Keratinocyte (primary cell): Measurements from ENCODE around the gene ARL3. TPM values are rescaled to one million over a fixed set of nuclear protein-coding genes. Genes with fewer than 3 reads are reported as not detected.
A peak's percentile ranks its signal among the peaks of the same experiment; 100 is the strongest.

Source experiments
- DNase-seq: peaks from one replicate; pipeline ENCODE4 v3.0.0-alpha.2; 2011; ENCODE audit warnings: low read depth, missing footprints, low spot score
- FAIRE-seq: peaks from 2 replicates; lab custom pipeline; 2011; peaks lifted over from hg19 to GRCh38; lab: Jason Lieb, UNC
- H2AFZ ChIP-seq: 2 replicates; pipeline ENCODE4 v1.6.0; 2012; ENCODE audit warnings: low read length, control low read depth, inconsistent platforms; ENCODE audit not compliant: control insufficient read depth
- H3K27ac ChIP-seq: 2 replicates; pipeline ENCODE4 v1.5.1; 2011; ENCODE audit warnings: low read length; ENCODE audit not compliant: control insufficient read depth, insufficient read depth
- H3K27me3 ChIP-seq: 3 replicates; pipeline ENCODE4 v1.6.0; 2011; ENCODE audit warnings: low read length; ENCODE audit not compliant: control insufficient read depth, insufficient read depth; ENCODE audit errors: extremely low read depth
- H3K36me3 ChIP-seq, 2 experiments: 2 replicates in 1 of 2; 3 replicates in 1 of 2; pipeline ENCODE4 v1.5.1; 2011; ENCODE audit warnings: low read length in 2 of 2, mild to moderate bottlenecking in 1 of 2; ENCODE audit not compliant: control insufficient read depth in 2 of 2, insufficient read depth in 2 of 2; ENCODE audit errors: extremely low read depth in 1 of 2
- H3K4me1 ChIP-seq: 3 replicates; pipeline ENCODE4 v1.5.1; 2011; ENCODE audit warnings: low read length; ENCODE audit not compliant: control insufficient read depth, insufficient read depth; ENCODE audit errors: extremely low read depth
- H3K4me2 ChIP-seq: 3 replicates; pipeline ENCODE4 v1.6.0; 2011; ENCODE audit warnings: low read depth, low read length; ENCODE audit not compliant: control insufficient read depth, insufficient read depth; ENCODE audit errors: extremely low read depth
- H3K4me3 ChIP-seq, 3 experiments: fragments of 200-600 bp in 1 of 3; sonication (generic) in 1 of 3; 2 replicates in 2 of 3; 3 replicates in 1 of 3; pipeline ENCODE4 v1.5.1; 2011 to 2016; ENCODE audit warnings: low read length in 3 of 3, mild to moderate bottlenecking in 3 of 3, control low read depth in 2 of 3, inconsistent platforms in 1 of 3, low read depth in 1 of 3, mixed read lengths in 1 of 3, mixed run types in 1 of 3, moderate library complexity in 1 of 3; ENCODE audit not compliant: control insufficient read depth in 2 of 3, insufficient read depth in 2 of 3; ENCODE audit errors: extremely low read depth in 1 of 3
- H3K79me2 ChIP-seq: 2 replicates; pipeline ENCODE4 v1.6.0; 2012; ENCODE audit warnings: low read length; ENCODE audit not compliant: control insufficient read depth, insufficient read depth
- H3K9ac ChIP-seq: 3 replicates; pipeline ENCODE4 v1.6.0; 2011; ENCODE audit warnings: low read length; ENCODE audit not compliant: control insufficient read depth, insufficient read depth; ENCODE audit errors: extremely low read depth
- H3K9me1 ChIP-seq: 3 replicates; pipeline ENCODE4 v1.6.0; 2011; ENCODE audit warnings: low read length; ENCODE audit not compliant: control insufficient read depth, insufficient read depth; ENCODE audit errors: extremely low read depth
- H3K9me3 ChIP-seq: 2 replicates; pipeline ENCODE4 v1.5.1; 2012; ENCODE audit warnings: low read depth, low read length; ENCODE audit not compliant: control insufficient read depth
- H4K20me1 ChIP-seq: 3 replicates; pipeline ENCODE4 v1.6.0; 2011; ENCODE audit warnings: low read length; ENCODE audit not compliant: control insufficient read depth, insufficient read depth; ENCODE audit errors: extremely low read depth
- EZH2 ChIP-seq: IDR thresholded peaks from one replicate; pipeline ENCODE4 v1.6.1; 2012; ENCODE audit warnings: inconsistent platforms, mild to moderate bottlenecking, low read length, moderate library complexity
- dilution Hi-C: fragments of 300-500 bp; cut with MboI; formaldehyde crosslinking; loops from one replicate; pipeline ENCODE4 v1.7.0; 2020; ENCODE audit warnings: low sequenced_read_pairs; ENCODE audit not compliant: extremely low pct_ligation_motif_present
- polyA plus RNA-seq, 5 experiments: library from polyadenylated mRNA; depleted of rRNA in 3 of 5; stranded (reverse) in 3 of 5; stranded (forward) in 1 of 5; unstranded in 1 of 5; fragments of >200 nt; gene quantifications; 1 replicate in 1 of 5; 2 replicates in 3 of 5; 3 replicates in 1 of 5; pipeline versions ENCODE4 v1.2.1 to v1.2.3, GENCODE V29; 2011 to 2012; ENCODE audit warnings: missing spikeins in 2 of 5, low read depth in 1 of 5, low replicate concordance in 1 of 5
- TF ChIP-seq, protein P1 (sequence below), 3 experiments: IDR thresholded peaks in 1 of 3; conservative IDR thresholded peaks in 1 of 3; optimal IDR thresholded peaks in 1 of 3; 2 replicates in 2 of 3; 3 replicates in 1 of 3; pipeline versions ENCODE3 to v1.5.1; 2011; ENCODE audit warnings: low read length in 3 of 3, mild to moderate bottlenecking in 3 of 3, moderate library complexity in 2 of 3, control low read depth in 1 of 3, inconsistent platforms in 1 of 3; ENCODE audit not compliant: insufficient read depth in 2 of 3; ENCODE audit errors: extremely low read depth in 1 of 3

The ARL3 gene
- polyA plus RNA-seq, 1 donor (not counting 4 experiments of a cell fraction or from before 2014, with no cell fraction given) = 10.7 TPM

DNA sequence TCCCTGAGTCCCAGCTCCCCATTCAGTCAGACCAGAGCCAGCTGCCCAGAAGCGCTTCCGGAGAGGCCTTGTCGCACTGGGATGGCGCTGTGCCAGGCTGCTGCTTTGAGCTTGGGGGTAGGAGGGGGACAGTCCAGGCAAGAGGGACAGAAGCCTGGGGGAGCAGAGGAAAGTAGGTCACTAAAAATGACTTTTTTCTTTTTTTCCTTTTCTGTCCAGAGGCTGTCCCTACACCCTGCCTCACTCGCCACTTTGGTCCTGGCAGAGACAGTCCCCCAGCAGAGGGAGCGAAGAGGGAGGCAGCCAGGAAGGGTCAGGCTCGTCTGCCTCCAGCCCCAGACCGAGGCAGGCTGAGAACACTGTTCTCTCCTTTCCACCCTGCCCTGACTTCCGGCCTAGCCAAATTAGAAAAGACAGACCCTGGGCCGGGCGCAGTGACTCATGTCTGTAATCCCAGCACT is 85.7 kb downstream of the ARL3 start:
- H3K27me3 ChIP-seq = no peaks in the 10 kb centered on the region
- no peak for DNase-seq
- no peak overlapping the region for H3K4me2 ChIP-seq
- H3K9ac ChIP-seq = no peak overlapping the region
- peaks cover 2% of the 10 kb centered on the region for H3K9me1 ChIP-seq
- peaks cover 0 to 1% of the 10 kb centered on the region in 2 experiments for H3K36me3 ChIP-seq
- H3K27ac ChIP-seq = peak overlapping the region; percentile 88
- no peak overlapping the region for H3K4me3 ChIP-seq
- dilution Hi-C loops = no loop called here
- no peak overlapping the region for H2AFZ ChIP-seq
- H3K79me2 ChIP-seq = no peaks in the 10 kb centered on the region
- no peaks in the 10 kb centered on the region for H3K9me3 ChIP-seq
- H4K20me1 ChIP-seq = no peaks in the 10 kb centered on the region
- TF ChIP-seq, protein P1, sequence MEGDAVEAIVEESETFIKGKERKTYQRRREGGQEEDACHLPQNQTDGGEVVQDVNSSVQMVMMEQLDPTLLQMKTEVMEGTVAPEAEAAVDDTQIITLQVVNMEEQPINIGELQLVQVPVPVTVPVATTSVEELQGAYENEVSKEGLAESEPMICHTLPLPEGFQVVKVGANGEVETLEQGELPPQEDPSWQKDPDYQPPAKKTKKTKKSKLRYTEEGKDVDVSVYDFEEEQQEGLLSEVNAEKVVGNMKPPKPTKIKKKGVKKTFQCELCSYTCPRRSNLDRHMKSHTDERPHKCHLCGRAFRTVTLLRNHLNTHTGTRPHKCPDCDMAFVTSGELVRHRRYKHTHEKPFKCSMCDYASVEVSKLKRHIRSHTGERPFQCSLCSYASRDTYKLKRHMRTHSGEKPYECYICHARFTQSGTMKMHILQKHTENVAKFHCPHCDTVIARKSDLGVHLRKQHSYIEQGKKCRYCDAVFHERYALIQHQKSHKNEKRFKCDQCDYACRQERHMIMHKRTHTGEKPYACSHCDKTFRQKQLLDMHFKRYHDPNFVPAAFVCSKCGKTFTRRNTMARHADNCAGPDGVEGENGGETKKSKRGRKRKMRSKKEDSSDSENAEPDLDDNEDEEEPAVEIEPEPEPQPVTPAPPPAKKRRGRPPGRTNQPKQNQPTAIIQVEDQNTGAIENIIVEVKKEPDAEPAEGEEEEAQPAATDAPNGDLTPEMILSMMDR (optimal IDR thresholded peaks at IDR 0.05 in 1 of 3, IDR thresholded peaks at IDR 0.05 in 1 of 3, conservative IDR thresholded peaks at IDR 0.05 in 1 of 3; ENCODE audit: extremely low read depth in 1 of 3, insufficient read depth in 2 of 3, low read length in 3 of 3) = no peak
- TF ChIP-seq EZH2 = no peak
- FAIRE-seq = no peak
- H3K4me1 ChIP-seq = peaks cover 48% of the 10 kb centered on the region

DNA sequence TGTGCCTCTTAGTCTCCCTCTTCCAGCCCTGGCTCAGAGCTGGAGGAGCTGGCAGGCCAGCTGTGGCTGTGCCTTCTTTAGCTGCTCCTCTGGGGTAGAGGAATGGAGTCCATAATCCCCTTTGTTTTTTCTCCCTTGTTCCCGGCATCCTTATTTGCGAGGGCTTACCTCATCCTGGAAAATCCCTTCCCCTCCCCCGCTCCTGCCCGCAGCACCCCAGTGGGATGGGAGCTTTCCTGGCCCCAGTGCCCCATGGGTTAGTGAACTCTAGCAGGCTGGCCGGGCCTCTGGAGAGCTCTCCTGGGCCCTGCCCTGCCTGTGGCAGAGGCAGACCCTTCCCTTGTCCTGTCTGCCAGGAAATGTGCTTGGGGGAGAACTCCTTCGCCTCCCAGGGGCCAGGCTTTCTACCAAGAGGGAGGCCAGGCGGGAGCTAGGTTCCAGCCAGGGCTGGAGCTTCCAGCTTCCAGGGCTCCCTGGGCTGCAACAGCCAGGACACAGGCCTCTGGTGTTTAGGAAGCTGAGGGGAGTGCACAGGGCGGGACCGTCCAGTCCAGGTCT is 86.4 kb downstream of the ARL3 start:
- H3K4me3 ChIP-seq = peak overlapping the region in 1 of 3 experiments; percentile 35

More for the DNA sequence above, 86.4 kb downstream of the ARL3 start:
- no peaks in the 10 kb centered on the region for H3K27me3 ChIP-seq
- DNase-seq (no peak), FAIRE-seq (no peak)
- H3K27ac ChIP-seq = peak overlapping the region; percentile 88
- no peaks in the 10 kb centered on the region for H3K9me3 ChIP-seq
- H2AFZ ChIP-seq = peak overlapping the region; percentile 92
- H3K9ac ChIP-seq = peak overlapping the region; percentile 73
- H3K36me3 ChIP-seq = peaks cover 0 to 1% of the 10 kb centered on the region in 2 experiments
- peaks cover 41% of the 10 kb centered on the region for H3K4me1 ChIP-seq
- no peaks in the 10 kb centered on the region for H4K20me1 ChIP-seq
- H3K79me2 ChIP-seq = no peaks in the 10 kb centered on the region
- TF ChIP-seq, protein P1 (optimal IDR thresholded peaks at IDR 0.05 in 1 of 3, IDR thresholded peaks at IDR 0.05 in 1 of 3, conservative IDR thresholded peaks at IDR 0.05 in 1 of 3; ENCODE audit: extremely low read depth in 1 of 3, insufficient read depth in 2 of 3, low read length in 3 of 3) = no peak
- H3K9me1 ChIP-seq = peaks cover 2% of the 10 kb centered on the region
- H3K4me2 ChIP-seq = peak overlapping the region; percentile 70
- dilution Hi-C loops = no loop called here
